ENCODE results near the gene RWDD2A. TPM values are rescaled to one million over a fixed set of nuclear protein-coding genes. Genes with fewer than 3 reads are reported as not detected.
A peak's percentile ranks its signal among the peaks of the same experiment; 100 is the strongest.

RWDD2A gene
- total RNA-seq, 5 donors from 2014 or later (not counting 1 experiment from before 2014, with no cell fraction given) = 1.5 to 4.1 (median 2.9) TPM

DNA sequence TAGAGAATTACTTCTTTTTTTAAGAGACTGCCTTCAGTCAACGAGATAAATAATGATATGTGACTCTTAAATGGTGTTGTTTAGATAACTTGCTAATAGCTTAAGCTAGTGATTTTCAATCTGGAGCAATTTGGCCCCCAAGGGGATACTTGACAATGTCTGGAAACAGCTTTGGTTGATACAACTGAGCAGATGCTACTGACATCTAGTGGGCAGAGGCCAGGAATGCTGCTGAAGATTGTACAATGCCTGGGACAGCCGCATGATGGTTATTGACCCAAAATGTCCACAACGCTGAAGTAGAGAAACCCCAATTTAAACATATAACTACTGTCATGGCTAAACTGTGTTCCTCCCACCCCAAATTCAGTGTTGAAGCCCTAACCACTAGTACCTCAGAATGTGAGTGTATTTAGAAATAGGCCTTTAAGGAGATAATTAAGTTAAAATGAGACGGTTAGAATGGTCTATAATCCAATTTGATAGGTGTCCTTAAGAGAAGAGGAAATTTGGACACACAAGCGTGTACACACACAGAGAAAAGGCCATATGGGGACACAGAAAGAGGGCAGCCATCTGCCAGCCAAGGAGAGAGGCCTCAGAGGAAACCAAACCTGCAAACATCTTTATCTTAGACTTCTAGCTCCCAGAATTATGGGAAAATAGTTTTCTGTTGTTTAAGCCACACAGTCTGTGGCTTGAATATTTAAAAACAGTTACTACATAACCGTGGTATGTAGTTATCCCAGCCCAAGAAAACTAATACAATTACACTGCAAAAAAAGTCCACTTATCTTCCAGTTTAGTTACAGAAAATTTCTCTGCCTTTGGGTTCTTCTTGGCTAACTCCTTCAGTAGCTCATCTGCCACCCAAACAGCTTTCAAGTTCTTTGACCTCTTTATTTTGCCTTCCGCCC is 22.2 kb downstream of the RWDD2A start:
- no peaks in the 10 kb centered on the region for H3K9me3 ChIP-seq
- 22% methylated on average over 3 of the region's 7 CpGs for whole genome bisulfite sequencing (ENCODE audit: insufficient coverage)
- H3K4me1 Mint-ChIP-seq = no peaks in the 10 kb centered on the region
- DNase-seq (peak in 34 of 35 experiments; percentile 7 to 72 (median 37)), ATAC-seq (replicated peaks in 1 of 4) (peak; percentile 85 to 98 (median 89))
- no peak overlapping the region for H3K27ac ChIP-seq (ENCODE audit: low read length)
- peaks cover 11 to 17% of the 10 kb centered on the region in 2 donors for H3K27me3 Mint-ChIP-seq
- H3K4me1 ChIP-seq (ENCODE audit: control insufficient read depth in 1 of 2, extremely low read depth in 1 of 2, insufficient read depth in 2 of 2, low read length in 2 of 2) = no peaks in the 10 kb centered on the region
- H3K27ac Mint-ChIP-seq = no peak overlapping the region
- H3K36me3 Mint-ChIP-seq = no peaks in the 10 kb centered on the region
- peaks cover 0 to 3% of the 10 kb centered on the region in 2 experiments for H3K27me3 ChIP-seq (replicated peaks in 1 of 2; ENCODE audit: control insufficient read depth in 2 of 2, extremely low read depth in 1 of 2, insufficient read depth in 2 of 2, low read length in 1 of 2)
- no peak overlapping the region for H3K4me3 ChIP-seq (ENCODE audit: control insufficient read depth in 1 of 2, extremely low read depth in 1 of 2, low read length in 1 of 2)
- no peaks in the 10 kb centered on the region for H3K9me3 Mint-ChIP-seq
- no peaks in the 10 kb centered on the region for H3K36me3 ChIP-seq (ENCODE audit: control insufficient read depth in 2 of 2, extremely low read depth in 1 of 2, insufficient read depth in 1 of 2, low read length in 1 of 2)
- H3K4me3 Mint-ChIP-seq = no peak overlapping the region
- ChIA-PET POLR2A (interaction anchor here in 1 of 2 donors (0.9 kb wide), 1 partner anchor 149 kb away, joined by 3 read pairs; no protein-coding TSS in a partner anchor), CTCF (interaction anchor here (0.5 to 3.5 kb wide), 20 partner anchors 11 to 1013 kb away, joined by 3 to 52 read pairs (median 3); partner anchors contain the start of genes UBE3D (in 2 of the 2) and DOP1A (in 1 of the 2))

DNA sequence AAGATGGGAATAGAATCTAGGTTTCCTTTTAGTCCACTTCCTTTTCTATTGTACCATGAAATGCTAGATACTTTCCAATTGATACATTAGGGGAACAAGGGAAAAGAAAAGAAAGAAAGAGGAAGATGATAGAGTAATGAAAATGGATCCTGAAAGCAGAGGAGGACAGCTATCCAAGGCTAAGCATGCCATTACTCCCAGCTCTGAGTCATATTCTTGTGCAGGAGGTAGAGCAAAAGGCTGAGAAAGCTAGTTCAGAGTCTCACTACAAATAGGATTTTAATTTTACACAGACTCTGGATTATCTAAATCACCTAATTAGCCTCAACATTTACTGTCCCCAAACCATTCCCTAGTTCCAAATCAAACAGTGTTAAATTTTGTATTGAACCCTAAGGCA is 23.6 kb downstream of the RWDD2A start:
- Mint-ChIP-seq H3K27ac (no peak overlapping the region), H3K27me3 (peaks cover 6 to 9% of the 10 kb centered on the region in 2 donors), H3K36me3 (no peaks in the 10 kb centered on the region), H3K4me3 (no peak overlapping the region), H3K9me3 (no peaks in the 10 kb centered on the region), H3K4me1 (no peaks in the 10 kb centered on the region)
- CTCF ChIA-PET = interaction anchor here (0.8 to 3.5 kb wide), 9 partner anchors 9 to 297 kb away, joined by 3 to 52 read pairs (median 4); partner anchors contain the start of genes DOP1A (in 2 of the 2) and UBE3D (in 2 of the 2)
- no peaks in the 10 kb centered on the region for H3K27me3 ChIP-seq (replicated peaks in 1 of 2; ENCODE audit: control insufficient read depth in 2 of 2, extremely low read depth in 1 of 2, insufficient read depth in 2 of 2, low read length in 1 of 2)
- POLR2A ChIA-PET = no interaction called here
- no peaks in the 10 kb centered on the region for H3K9me3 ChIP-seq
- H3K4me3 ChIP-seq (ENCODE audit: control insufficient read depth in 1 of 2, extremely low read depth in 1 of 2, low read length in 1 of 2) = no peak overlapping the region
- no peaks in the 10 kb centered on the region for H3K36me3 ChIP-seq (ENCODE audit: control insufficient read depth in 2 of 2, extremely low read depth in 1 of 2, insufficient read depth in 1 of 2, low read length in 1 of 2)
- no peak for DNase-seq
- ATAC-seq (replicated peaks in 1 of 4) = no peak
- H3K27ac ChIP-seq (ENCODE audit: low read length) = no peak overlapping the region
- H3K4me1 ChIP-seq (ENCODE audit: control insufficient read depth in 1 of 2, extremely low read depth in 1 of 2, insufficient read depth in 2 of 2, low read length in 2 of 2) = no peaks in the 10 kb centered on the region

- Histone ChIP-seq H3K27me3 (replicated peaks in 1 of 2; ENCODE audit: control insufficient read depth in 2 of 2, extremely low read depth in 1 of 2, insufficient read depth in 2 of 2, low read length in 1 of 2) (no peaks in the 10 kb centered on the region), H3K27ac (ENCODE audit: low read length) (no peak overlapping the region), H3K4me1 (ENCODE audit: control insufficient read depth in 1 of 2, extremely low read depth in 1 of 2, insufficient read depth in 2 of 2, low read length in 2 of 2) (no peaks in the 10 kb centered on the region), H3K4me3 (ENCODE audit: control insufficient read depth in 1 of 2, extremely low read depth in 1 of 2, low read length in 1 of 2) (no peak overlapping the region), H3K9me3 (no peaks in the 10 kb centered on the region), H3K36me3 (ENCODE audit: control insufficient read depth in 2 of 2, extremely low read depth in 1 of 2, insufficient read depth in 1 of 2, low read length in 1 of 2) (no peaks in the 10 kb centered on the region)
- POLR2A ChIA-PET = interaction anchor here in 1 of 2 donors (0.6 kb wide), 1 partner anchor 178 kb away, joined by 3 read pairs; no protein-coding TSS in a partner anchor
- Mint-ChIP-seq H3K9me3 (no peaks in the 10 kb centered on the region), H3K27ac (no peak overlapping the region), H3K27me3 (peaks cover 3 to 4% of the 10 kb centered on the region in 2 donors), H3K4me3 (no peak overlapping the region), H3K4me1 (no peaks in the 10 kb centered on the region), H3K36me3 (no peaks in the 10 kb centered on the region)
- CTCF ChIA-PET = interaction anchor here (1.2 to 1.3 kb wide), 2 partner anchors 11 to 295 kb away, joined by 3 to 4 read pairs; no protein-coding TSS in a partner anchor
- no CpG with 5 or more reads among the region's 3 CpGs for WGBS (ENCODE audit: insufficient coverage)
- ATAC-seq (replicated peaks in 1 of 4) (no peak), DNase-seq (no peak)
Measured at GRCh38 chr6:83218646-83219045, 25.5 kb downstream of the RWDD2A start.

DNA sequence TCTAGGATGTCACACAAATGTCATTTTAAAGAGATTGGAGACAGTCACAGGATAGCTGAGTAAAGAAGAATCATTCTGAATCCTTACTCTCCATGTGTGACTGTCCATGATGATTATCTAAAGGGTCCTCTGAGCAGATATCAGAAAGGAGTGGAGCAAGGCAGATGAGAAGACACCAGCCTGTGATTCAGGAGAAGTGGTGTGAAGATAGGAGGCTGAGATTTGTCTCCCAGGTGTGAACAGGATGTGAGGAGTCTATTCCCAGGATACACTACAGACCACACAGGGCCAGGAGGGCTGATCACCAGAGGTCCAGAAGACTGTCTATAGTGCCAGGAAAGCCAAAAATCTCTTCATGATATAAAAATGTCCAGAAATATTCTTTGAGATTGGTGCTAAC is 27.0 kb downstream of the RWDD2A start:
- no peaks in the 10 kb centered on the region for H3K36me3 ChIP-seq (ENCODE audit: control insufficient read depth in 2 of 2, extremely low read depth in 1 of 2, insufficient read depth in 1 of 2, low read length in 1 of 2)
- H3K9me3 ChIP-seq = no peaks in the 10 kb centered on the region
- CTCF ChIA-PET = interaction anchor here (0.5 to 1.3 kb wide), 9 partner anchors 9 to 756 kb away, joined by 3 to 9 read pairs (median 5); partner anchors contain the start of genes PGM3 (in 1 of the 2) and RWDD2A (in 1 of the 2)
- no peak overlapping the region for H3K4me3 Mint-ChIP-seq
- no peak overlapping the region for H3K4me3 ChIP-seq (ENCODE audit: control insufficient read depth in 1 of 2, extremely low read depth in 1 of 2, low read length in 1 of 2)
- ATAC-seq (replicated peaks in 1 of 4) (no peak), DNase-seq (no peak)
- H3K9me3 Mint-ChIP-seq = no peaks in the 10 kb centered on the region
- POLR2A ChIA-PET = no interaction called here
- H3K4me1 Mint-ChIP-seq = no peaks in the 10 kb centered on the region
- H3K27ac Mint-ChIP-seq = no peak overlapping the region
- H3K4me1 ChIP-seq (ENCODE audit: control insufficient read depth in 1 of 2, extremely low read depth in 1 of 2, insufficient read depth in 2 of 2, low read length in 2 of 2) = no peaks in the 10 kb centered on the region
- H3K36me3 Mint-ChIP-seq = no peaks in the 10 kb centered on the region
- peaks cover 0 to 4% of the 10 kb centered on the region in 2 donors for H3K27me3 Mint-ChIP-seq
- no peaks in the 10 kb centered on the region for H3K27me3 ChIP-seq (replicated peaks in 1 of 2; ENCODE audit: control insufficient read depth in 2 of 2, extremely low read depth in 1 of 2, insufficient read depth in 2 of 2, low read length in 1 of 2)
- H3K27ac ChIP-seq (ENCODE audit: low read length) = no peak overlapping the region

DNA sequence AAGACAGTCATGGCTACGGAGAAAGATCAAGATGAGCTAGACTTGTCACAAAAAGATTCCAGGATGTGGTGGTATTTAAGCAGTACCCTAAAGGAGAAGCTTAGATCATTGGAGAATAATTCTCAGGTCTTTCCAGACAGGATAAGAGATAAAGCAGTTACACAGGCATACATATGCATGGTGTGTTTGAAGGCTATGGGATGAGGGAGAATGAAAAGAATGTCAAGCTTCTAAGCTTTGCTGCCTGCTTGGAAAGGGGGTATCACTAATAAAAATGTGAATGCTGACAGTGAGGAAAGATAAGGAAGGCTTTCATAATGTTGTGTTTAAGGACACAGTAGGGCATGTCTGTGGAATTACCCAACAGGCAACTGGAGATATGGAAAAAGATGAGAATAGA is 28.1 kb downstream of the RWDD2A start:
- ATAC-seq (replicated peaks in 1 of 4) = no peak
- no peaks in the 10 kb centered on the region for H3K4me1 Mint-ChIP-seq
- no peaks in the 10 kb centered on the region for H3K27me3 ChIP-seq (replicated peaks in 1 of 2; ENCODE audit: control insufficient read depth in 2 of 2, extremely low read depth in 1 of 2, insufficient read depth in 2 of 2, low read length in 1 of 2)
- H3K27ac ChIP-seq (ENCODE audit: low read length) = no peak overlapping the region
- H3K4me3 Mint-ChIP-seq = no peak overlapping the region
- CTCF ChIA-PET = interaction anchor here (0.5 to 2.6 kb wide), 15 partner anchors 11 to 475 kb away, joined by 3 to 40 read pairs (median 4); partner anchors contain the start of genes DOP1A (in 1 of the 2), PRSS35 (in 1 of the 2) and UBE3D (in 1 of the 2)
- no peak overlapping the region for H3K27ac Mint-ChIP-seq
- DNase-seq = no peak
- no peak overlapping the region for H3K4me3 ChIP-seq (ENCODE audit: control insufficient read depth in 1 of 2, extremely low read depth in 1 of 2, low read length in 1 of 2)
- 86% methylated on average over 1 of the region's 1 CpG for WGBS (ENCODE audit: insufficient coverage)
- POLR2A ChIA-PET = no interaction called here
- H3K9me3 Mint-ChIP-seq = no peaks in the 10 kb centered on the region
- no peaks in the 10 kb centered on the region for H3K9me3 ChIP-seq
- no peaks in the 10 kb centered on the region for H3K36me3 ChIP-seq (ENCODE audit: control insufficient read depth in 2 of 2, extremely low read depth in 1 of 2, insufficient read depth in 1 of 2, low read length in 1 of 2)
- no peaks in the 10 kb centered on the region for H3K36me3 Mint-ChIP-seq
- H3K27me3 Mint-ChIP-seq = peaks cover 0 to 4% of the 10 kb centered on the region in 2 donors
- no peaks in the 10 kb centered on the region for H3K4me1 ChIP-seq (ENCODE audit: control insufficient read depth in 1 of 2, extremely low read depth in 1 of 2, insufficient read depth in 2 of 2, low read length in 2 of 2)

DNA sequence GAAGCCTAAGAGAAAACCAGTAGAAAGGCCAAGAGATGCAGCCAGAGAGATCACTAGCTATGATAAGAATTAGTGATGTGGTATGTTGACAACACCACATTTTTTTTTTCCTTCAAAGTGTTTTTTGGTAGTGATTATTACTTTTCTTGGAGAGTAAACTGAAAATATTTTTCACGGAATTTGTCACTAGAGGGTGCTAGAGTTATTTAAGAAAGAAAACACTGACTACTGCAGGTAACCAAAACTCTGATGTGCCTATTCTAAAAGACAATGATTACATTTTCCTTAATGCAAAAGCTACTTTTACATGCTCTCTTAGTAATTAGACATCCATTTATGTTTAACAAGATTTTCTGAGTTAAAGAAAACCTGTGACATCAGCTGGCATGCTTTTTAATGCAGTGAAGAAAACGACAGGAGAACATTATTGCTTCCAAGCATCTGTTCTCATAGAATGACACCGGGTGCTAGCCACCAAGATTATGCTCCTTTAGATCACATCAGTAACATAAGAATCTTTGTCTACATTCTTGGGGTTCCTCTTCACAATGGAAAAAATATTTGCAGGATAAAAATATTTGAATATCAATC is 28.8 kb downstream of the RWDD2A start:
- ChIA-PET POLR2A (interaction anchor here (0.6 kb wide), 3 partner anchors 9 to 758 kb away, joined by 3 to 5 read pairs (median 4); no protein-coding TSS in a partner anchor), CTCF (interaction anchor here (0.5 to 2.6 kb wide), 22 partner anchors 9 to 970 kb away, joined by 3 to 40 read pairs (median 4); partner anchors contain the start of genes PRSS35 (in 2 of the 2), DOP1A (in 1 of the 2) and UBE3D (in 1 of the 2))
- Histone ChIP-seq H3K9me3 (no peaks in the 10 kb centered on the region), H3K4me3 (ENCODE audit: control insufficient read depth in 1 of 2, extremely low read depth in 1 of 2, low read length in 1 of 2) (no peak overlapping the region), H3K27me3 (replicated peaks in 1 of 2; ENCODE audit: control insufficient read depth in 2 of 2, extremely low read depth in 1 of 2, insufficient read depth in 2 of 2, low read length in 1 of 2) (no peaks in the 10 kb centered on the region), H3K36me3 (ENCODE audit: control insufficient read depth in 2 of 2, extremely low read depth in 1 of 2, insufficient read depth in 1 of 2, low read length in 1 of 2) (no peaks in the 10 kb centered on the region), H3K4me1 (ENCODE audit: control insufficient read depth in 1 of 2, extremely low read depth in 1 of 2, insufficient read depth in 2 of 2, low read length in 2 of 2) (no peaks in the 10 kb centered on the region), H3K27ac (ENCODE audit: low read length) (no peak overlapping the region)
- no peaks in the 10 kb centered on the region for H3K9me3 Mint-ChIP-seq
- no peaks in the 10 kb centered on the region for H3K36me3 Mint-ChIP-seq
- no peaks in the 10 kb centered on the region for H3K4me1 Mint-ChIP-seq
- no CpG with 5 or more reads among the region's 3 CpGs for WGBS (ENCODE audit: insufficient coverage)
- H3K27me3 Mint-ChIP-seq = peaks cover 0 to 4% of the 10 kb centered on the region in 2 donors
- no peak overlapping the region for H3K27ac Mint-ChIP-seq
- H3K4me3 Mint-ChIP-seq = no peak overlapping the region
- ATAC-seq (replicated peaks in 1 of 4) (no peak), DNase-seq (peak in 1 of 35 experiments; percentile 46)

All from T-cell (primary cell).